ENCODE measurements around the gene STT3A.
"Not testable (repeated sequence)": the region's sequence is repeated elsewhere in the genome, so short reads cannot be mapped to it uniquely, and the experiment has no call there.

STT3A gene

GRCh38 chr11:125568970-125569914 is 23.4 kb upstream of the STT3A start, which contains the start of gene EI24:
TSS of gene EI24 (plus strand) at chr11:125569477. CDS start at chr11:125572528, 3,051 bp downstream.
- Histone ChIP-seq H3K27ac (ENCODE audit: low read depth, low read length) (peak within 1 kb of the TSS; percentile 42), H3K56ac (ENCODE audit: low read length) (peak within 1 kb of the TSS; percentile 99), H3K18ac (ENCODE audit: low read length) (peak within 1 kb of the TSS; percentile 64), H4K8ac (ENCODE audit: low read depth, low read length) (no peak within 1 kb of the TSS), H3K4me3 (ENCODE audit: low read length) (peak within 1 kb of the TSS; percentile 99), H3K27me3 (ENCODE audit: insufficient read depth, low read length, poor library complexity) (no peaks in the 10 kb centered on the region), H3K4me2 (ENCODE audit: low read length) (peak within 1 kb of the TSS; percentile 99), H2BK120ac (ENCODE audit: low read depth, low read length) (no peak within 1 kb of the TSS), H3K79me2 (ENCODE audit: control insufficient read depth, insufficient read depth, low read length) (peaks cover 14% of the 10 kb centered on the region), H2AK5ac (ENCODE audit: low read length) (peak within 1 kb of the TSS; percentile 65), H3K9ac (ENCODE audit: low read length) (peak within 1 kb of the TSS; percentile 100), H3K4ac (ENCODE audit: low read depth, low read length) (peak within 1 kb of the TSS; percentile 95), H3K79me1 (ENCODE audit: low read length) (peaks cover 12% of the 10 kb centered on the region), H3K23ac (ENCODE audit: low read length) (peak within 1 kb of the TSS; percentile 94), H2BK15ac (replicated peaks; ENCODE audit: low read depth) (peak within 1 kb of the TSS; percentile 39), H3K36me3 (ENCODE audit: control insufficient read depth, insufficient read depth, low read length) (no peaks in the 10 kb centered on the region), H3K4me1 (ENCODE audit: control insufficient read depth, low read depth, low read length) (peaks cover 4% of the 10 kb centered on the region), H4K5ac (ENCODE audit: low read length) (no peak within 1 kb of the TSS), H2BK5ac (ENCODE audit: low read length) (peak within 1 kb of the TSS; percentile 73)
- WGBS (ENCODE audit: extremely low coverage, insufficient coverage, low lambda C conversion rate) = no CpG with 5 or more reads among the region's 83 CpGs
- DNase-seq = peak; percentile 98

- peak overlapping the region; percentile 99 for H3K56ac ChIP-seq (ENCODE audit: low read length)
- H3K18ac ChIP-seq (ENCODE audit: low read length) = peak overlapping the region; percentile 64
- H2BK15ac ChIP-seq (replicated peaks; ENCODE audit: low read depth) = no peak overlapping the region
- H3K27ac ChIP-seq (ENCODE audit: low read depth, low read length) = no peak overlapping the region
- H3K4me3 ChIP-seq (ENCODE audit: low read length) = peak overlapping the region; percentile 99
- peaks cover 4% of the 10 kb centered on the region for H3K4me1 ChIP-seq (ENCODE audit: control insufficient read depth, low read depth, low read length)
- WGBS (ENCODE audit: extremely low coverage, insufficient coverage, low lambda C conversion rate) = no CpG with 5 or more reads among the region's 9 CpGs
- H2BK5ac ChIP-seq (ENCODE audit: low read length) = peak overlapping the region; percentile 73
- peaks cover 12% of the 10 kb centered on the region for H3K79me1 ChIP-seq (ENCODE audit: low read length)
- H2AK5ac ChIP-seq (ENCODE audit: low read length) = peak overlapping the region; percentile 65
- peaks cover 14% of the 10 kb centered on the region for H3K79me2 ChIP-seq (ENCODE audit: control insufficient read depth, insufficient read depth, low read length)
- H3K27me3 ChIP-seq (ENCODE audit: insufficient read depth, low read length, poor library complexity) = no peaks in the 10 kb centered on the region
- H2BK120ac ChIP-seq (ENCODE audit: low read depth, low read length) = no peak overlapping the region
- no peak overlapping the region for H4K5ac ChIP-seq (ENCODE audit: low read length)
- peak overlapping the region; percentile 100 for H3K9ac ChIP-seq (ENCODE audit: low read length)
- H3K23ac ChIP-seq (ENCODE audit: low read length) = peak overlapping the region; percentile 94
- H3K36me3 ChIP-seq (ENCODE audit: control insufficient read depth, insufficient read depth, low read length) = peaks cover 1% of the 10 kb centered on the region
- H3K4ac ChIP-seq (ENCODE audit: low read depth, low read length) = peak overlapping the region; percentile 95
- peak overlapping the region; percentile 99 for H3K4me2 ChIP-seq (ENCODE audit: low read length)
- H4K8ac ChIP-seq (ENCODE audit: low read depth, low read length) = no peak overlapping the region
- DNase-seq = peak; percentile 13
These were observed 22.6 kb upstream of the STT3A start for GRCh38 chr11:125569915-125570621.

- Histone ChIP-seq H3K27ac (ENCODE audit: low read depth, low read length) (no peak overlapping the region), H2BK5ac (ENCODE audit: low read length) (no peak overlapping the region), H3K9ac (ENCODE audit: low read length) (peak overlapping the region; percentile 10), H3K4ac (ENCODE audit: low read depth, low read length) (no peak overlapping the region), H3K4me3 (ENCODE audit: low read length) (no peak overlapping the region), H3K23ac (ENCODE audit: low read length) (no peak overlapping the region), H4K8ac (ENCODE audit: low read depth, low read length) (no peak overlapping the region), H3K36me3 (ENCODE audit: control insufficient read depth, insufficient read depth, low read length) (peaks cover 4% of the 10 kb centered on the region), H3K27me3 (ENCODE audit: insufficient read depth, low read length, poor library complexity) (no peaks in the 10 kb centered on the region), H3K4me2 (ENCODE audit: low read length) (no peak overlapping the region), H3K79me1 (ENCODE audit: low read length) (peaks cover 12% of the 10 kb centered on the region), H2BK120ac (ENCODE audit: low read depth, low read length) (no peak overlapping the region), H2BK15ac (replicated peaks; ENCODE audit: low read depth) (no peak overlapping the region), H3K56ac (ENCODE audit: low read length) (no peak overlapping the region), H4K5ac (ENCODE audit: low read length) (no peak overlapping the region), H2AK5ac (ENCODE audit: low read length) (no peak overlapping the region), H3K4me1 (ENCODE audit: control insufficient read depth, low read depth, low read length) (peaks cover 4% of the 10 kb centered on the region), H3K79me2 (ENCODE audit: control insufficient read depth, insufficient read depth, low read length) (peaks cover 14% of the 10 kb centered on the region), H3K18ac (ENCODE audit: low read length) (no peak overlapping the region)
- WGBS (ENCODE audit: extremely low coverage, insufficient coverage, low lambda C conversion rate) = 100% methylated on average over 1 of the region's 2 CpGs
- DNase-seq = no peak
These were observed 21.7 kb upstream of the STT3A start for GRCh38 chr11:125570952-125571351.

GRCh38 chr11:125572916-125573315 is 19.7 kb upstream of the STT3A start:
- Histone ChIP-seq H2BK5ac (ENCODE audit: low read length) (no peak overlapping the region), H3K79me1 (ENCODE audit: low read length) (peaks cover 12% of the 10 kb centered on the region), H3K4me2 (ENCODE audit: low read length) (no peak overlapping the region), H3K4ac (ENCODE audit: low read depth, low read length) (no peak overlapping the region), H3K9ac (ENCODE audit: low read length) (no peak overlapping the region), H3K27me3 (ENCODE audit: insufficient read depth, low read length, poor library complexity) (no peaks in the 10 kb centered on the region), H2BK15ac (replicated peaks; ENCODE audit: low read depth) (no peak overlapping the region), H3K79me2 (ENCODE audit: control insufficient read depth, insufficient read depth, low read length) (peaks cover 14% of the 10 kb centered on the region), H3K4me3 (ENCODE audit: low read length) (no peak overlapping the region), H2BK120ac (ENCODE audit: low read depth, low read length) (no peak overlapping the region), H3K18ac (ENCODE audit: low read length) (no peak overlapping the region), H3K56ac (ENCODE audit: low read length) (no peak overlapping the region), H3K27ac (ENCODE audit: low read depth, low read length) (no peak overlapping the region), H2AK5ac (ENCODE audit: low read length) (no peak overlapping the region), H3K36me3 (ENCODE audit: control insufficient read depth, insufficient read depth, low read length) (peaks cover 7% of the 10 kb centered on the region), H4K8ac (ENCODE audit: low read depth, low read length) (no peak overlapping the region), H3K4me1 (ENCODE audit: control insufficient read depth, low read depth, low read length) (peaks cover 4% of the 10 kb centered on the region), H3K23ac (ENCODE audit: low read length) (no peak overlapping the region), H4K5ac (ENCODE audit: low read length) (no peak overlapping the region)
- no peak for DNase-seq
- WGBS (ENCODE audit: extremely low coverage, insufficient coverage, low lambda C conversion rate) = no CpG with 5 or more reads among the region's 5 CpGs

- not testable (repeated sequence) for H3K9ac ChIP-seq (ENCODE audit: low read length); H3K56ac ChIP-seq (ENCODE audit: low read length); H3K18ac ChIP-seq (ENCODE audit: low read length); H4K8ac ChIP-seq (ENCODE audit: low read depth, low read length); H3K27me3 ChIP-seq (ENCODE audit: insufficient read depth, low read length, poor library complexity); H3K4me1 ChIP-seq (ENCODE audit: control insufficient read depth, low read depth, low read length); H2BK15ac ChIP-seq (replicated peaks; ENCODE audit: low read depth); DNase-seq; H2AK5ac ChIP-seq (ENCODE audit: low read length); H3K79me1 ChIP-seq (ENCODE audit: low read length); H3K4me2 ChIP-seq (ENCODE audit: low read length); H3K4ac ChIP-seq (ENCODE audit: low read depth, low read length); H3K27ac ChIP-seq (ENCODE audit: low read depth, low read length); H3K4me3 ChIP-seq (ENCODE audit: low read length); H3K79me2 ChIP-seq (ENCODE audit: control insufficient read depth, insufficient read depth, low read length); H3K23ac ChIP-seq (ENCODE audit: low read length); H2BK120ac ChIP-seq (ENCODE audit: low read depth, low read length); H4K5ac ChIP-seq (ENCODE audit: low read length); H2BK5ac ChIP-seq (ENCODE audit: low read length)
- no CpG with 5 or more reads among the region's 14 CpGs for WGBS (ENCODE audit: extremely low coverage, insufficient coverage, low lambda C conversion rate)
- H3K36me3 ChIP-seq (ENCODE audit: control insufficient read depth, insufficient read depth, low read length) = peaks cover 19% of the 10 kb centered on the region
These were observed 15.5 kb upstream of the STT3A start for GRCh38 chr11:125577181-125577580.

Data from mesendoderm (in vitro differentiated cells).